AG04450 (cell line): Measurements from ENCODE around the gene PRR16. TPM values are rescaled to one million over a fixed set of nuclear protein-coding genes. Genes with fewer than 3 reads are reported as not detected.

Source experiments
- CTCF ChIA-PET: fragments of 300-600, 350-600 bp; formaldehyde crosslinking; extraction: SDS; loops from one replicate; lab custom pipeline; 2022; ENCODE audit warnings: antibody characterized with exemption, inconsistent platforms; lab: Charles Lee
- POLR2A ChIA-PET: fragments of 350-600 bp; formaldehyde crosslinking; extraction: SDS; loops from one replicate; lab custom pipeline; 2021; ENCODE audit warnings: antibody characterized with exemption, inconsistent platforms; lab: Yijun Ruan, JAX
- DNase-seq: peaks from one replicate; pipeline ENCODE4 v3.0.0-alpha.2; 2011; ENCODE audit warnings: low read depth, low spot score
- H3K27ac ChIP-seq: one replicate; pipeline ENCODE4 v1.5.1; 2012; ENCODE audit warnings: low read depth, low read length, control low read depth
- H3K27me3 ChIP-seq: one replicate; pipeline ENCODE4 v1.6.0; 2012; ENCODE audit warnings: low read length; ENCODE audit not compliant: control insufficient read depth, insufficient read depth
- H3K4me3 ChIP-seq: 2 replicates; pipeline ENCODE4 v1.5.1; 2011; ENCODE audit warnings: mild to moderate bottlenecking, low read depth, low read length, control low read depth
- H3K9me3 ChIP-seq: 2 replicates; pipeline ENCODE4 v1.5.1; 2012; ENCODE audit warnings: low read length; ENCODE audit not compliant: control insufficient read depth, insufficient read depth
- CTCF ChIP-seq: IDR thresholded peaks from 2 replicates; pipeline ENCODE4 v1.5.1; 2011; ENCODE audit warnings: low read depth, low read length, control low read depth, inconsistent platforms
- polyA plus RNA-seq: library from polyadenylated mRNA; depleted of rRNA; stranded (reverse); fragments of >200 nt; gene quantifications from 2 replicates; pipeline ENCODE4 v1.2.3, GENCODE V29; 2011

PRR16 gene
- polyA plus RNA-seq, 1 experiment = 26.8 TPM

GRCh38 chr5:120576588-120576987 is 112.5 kb downstream of the PRR16 start:
- ChIA-PET CTCF (no interaction called here), POLR2A (no interaction called here)
- no peak overlapping the region for H3K27ac ChIP-seq
- H3K9me3 ChIP-seq = no peaks in the 10 kb centered on the region
- no peak for TF ChIP-seq CTCF
- DNase-seq = no peak
- H3K27me3 ChIP-seq = no peaks in the 10 kb centered on the region
- H3K4me3 ChIP-seq = no peak overlapping the region

DNA sequence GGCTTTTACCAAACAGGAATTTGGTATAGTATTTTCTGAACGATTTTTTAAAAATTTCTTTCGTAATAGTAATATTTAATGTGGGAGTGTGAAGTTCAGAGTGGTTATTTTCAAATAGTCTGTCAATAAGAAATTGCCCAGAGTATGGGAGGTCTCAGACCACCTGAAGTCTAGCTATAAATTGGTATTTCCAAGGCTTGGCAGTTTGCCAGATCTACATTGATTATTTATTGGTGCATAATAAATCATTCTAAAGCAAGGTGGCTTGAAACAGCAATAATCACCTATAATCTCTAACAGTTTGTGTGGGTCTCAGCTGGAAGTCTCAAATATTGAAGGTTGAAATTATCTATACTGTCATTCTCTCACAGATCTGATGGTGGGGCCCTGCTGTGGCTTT is 118.5 kb downstream of the PRR16 start:
- H3K27me3 ChIP-seq = no peaks in the 10 kb centered on the region
- no peak for TF ChIP-seq CTCF
- no peak overlapping the region for H3K4me3 ChIP-seq
- H3K27ac ChIP-seq = no peak overlapping the region
- no peaks in the 10 kb centered on the region for H3K9me3 ChIP-seq
- DNase-seq = no peak
- POLR2A ChIA-PET = no interaction called here
- CTCF ChIA-PET = no interaction called here

DNA sequence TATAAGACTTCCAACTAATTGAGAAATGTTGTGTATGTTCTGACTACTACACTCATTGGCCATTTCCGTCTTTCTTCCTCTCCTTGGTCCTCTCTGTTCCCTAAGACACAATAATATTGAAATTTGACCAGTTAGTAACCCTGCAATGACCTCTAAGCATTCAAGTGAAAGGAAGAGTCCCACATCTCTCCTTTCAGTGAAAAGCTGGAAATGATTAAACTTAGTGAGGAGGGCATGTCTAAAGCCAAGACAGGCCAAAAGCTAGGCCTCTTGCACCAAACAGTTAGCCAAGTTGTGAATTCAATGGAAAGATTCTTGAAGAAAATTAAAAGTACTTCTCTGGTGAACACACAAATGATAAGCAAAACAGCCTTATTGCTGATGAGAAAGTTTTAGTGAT is 122.5 kb downstream of the PRR16 start:
- H3K27me3 ChIP-seq = no peaks in the 10 kb centered on the region
- no peak overlapping the region for H3K27ac ChIP-seq
- H3K9me3 ChIP-seq = no peaks in the 10 kb centered on the region
- no peak for TF ChIP-seq CTCF
- POLR2A ChIA-PET = interaction anchor here (1.0 kb wide), 1 partner anchor 19 kb away, joined by 3 read pairs; no protein-coding TSS in a partner anchor
- CTCF ChIA-PET = no interaction called here
- DNase-seq = no peak
- no peak overlapping the region for H3K4me3 ChIP-seq

- Histone ChIP-seq H3K4me3 (no peak overlapping the region), H3K27ac (no peak overlapping the region), H3K27me3 (no peaks in the 10 kb centered on the region), H3K9me3 (no peaks in the 10 kb centered on the region)
- ChIA-PET CTCF (no interaction called here), POLR2A (no interaction called here)
- no peak for TF ChIP-seq CTCF
- no peak for DNase-seq
Observed at GRCh38 chr5:120591911-120592310, 127.8 kb downstream of the PRR16 start.

DNA sequence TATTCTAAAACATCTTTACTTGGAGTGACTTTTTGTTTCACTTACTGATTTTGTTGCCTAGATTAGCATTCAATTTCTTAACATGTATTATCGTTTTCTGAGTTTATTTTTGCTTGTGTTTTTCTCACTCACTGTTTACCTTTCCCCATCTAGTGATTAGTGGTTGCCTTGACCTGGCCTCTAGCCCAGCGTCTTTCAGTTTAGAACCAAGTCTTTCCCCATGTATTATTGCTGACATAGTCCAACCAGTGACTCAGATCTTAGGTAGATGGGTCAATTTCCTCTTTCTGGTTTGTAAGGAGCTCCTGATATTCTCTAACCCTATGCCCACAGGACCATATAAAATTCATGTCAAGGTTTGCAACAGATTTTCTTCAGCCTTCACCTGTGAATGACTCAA is 135.5 kb downstream of the PRR16 start:
- DNase-seq = peak; percentile 30
- ChIA-PET POLR2A (no interaction called here), CTCF (interaction anchor here (0.6 kb wide), 1 partner anchor 203 kb away, joined by 3 read pairs; no protein-coding TSS in a partner anchor)
- Histone ChIP-seq H3K27ac (no peak overlapping the region), H3K9me3 (no peaks in the 10 kb centered on the region), H3K4me3 (no peak overlapping the region), H3K27me3 (no peaks in the 10 kb centered on the region)
- no peak for TF ChIP-seq CTCF
